ENCODE measurements around the gene MYO9B. TPM values are rescaled to one million over a fixed set of nuclear protein-coding genes. Genes with fewer than 3 reads are reported as not detected.

MYO9B gene
- total and polyA plus RNA-seq, 2 of the 13 experiments (the other 11 are each of a cell fraction or from before 2014, with no cell fraction given): 18.0 to 18.3 TPM

DNA sequence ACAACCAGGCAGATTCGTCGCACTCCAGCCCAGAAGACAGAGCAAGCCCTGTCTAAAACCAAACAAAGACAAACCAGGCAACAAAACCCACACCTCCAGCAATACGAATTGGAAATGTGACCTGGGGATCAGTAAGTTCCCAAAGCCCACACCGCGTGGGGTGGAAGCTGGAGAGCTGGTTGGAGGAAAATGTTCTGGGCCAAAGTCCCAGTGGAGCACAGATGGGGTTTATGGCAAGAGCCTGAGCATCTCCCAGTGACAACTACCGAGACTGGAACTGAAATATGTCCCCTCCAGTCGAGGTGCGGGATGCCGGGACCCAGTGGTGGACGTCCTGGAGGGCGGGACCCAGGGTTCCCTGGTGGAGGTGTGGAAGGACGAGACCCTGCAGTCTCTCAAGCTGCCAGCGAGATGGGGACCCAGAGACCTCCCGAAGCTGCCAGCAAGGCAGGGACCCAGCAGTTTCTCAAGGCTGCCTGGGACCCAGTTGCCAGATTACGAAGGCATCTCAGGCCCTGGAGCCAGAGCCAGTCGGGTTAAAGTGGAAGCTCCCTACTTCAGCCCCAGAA is 26.6 kb upstream of the MYO9B start (continued):
- TF ChIP-seq ZNF138 (CRISPR knock-in tag; IDR thresholded peaks at IDR 0.05; ENCODE audit: low read depth) (no peak), ZXDC (CRISPR knock-in tag; IDR thresholded peaks at IDR 0.05) (no peak), ZNF570 (CRISPR knock-in tag; IDR thresholded peaks at IDR 0.05; ENCODE audit: borderline replicate concordance) (no peak), ZNF816 (CRISPR knock-in tag; IDR thresholded peaks at IDR 0.05; ENCODE audit: borderline replicate concordance) (no peak), BCL6 (CRISPR knock-in tag; IDR thresholded peaks at IDR 0.05) (no peak)

DNA sequence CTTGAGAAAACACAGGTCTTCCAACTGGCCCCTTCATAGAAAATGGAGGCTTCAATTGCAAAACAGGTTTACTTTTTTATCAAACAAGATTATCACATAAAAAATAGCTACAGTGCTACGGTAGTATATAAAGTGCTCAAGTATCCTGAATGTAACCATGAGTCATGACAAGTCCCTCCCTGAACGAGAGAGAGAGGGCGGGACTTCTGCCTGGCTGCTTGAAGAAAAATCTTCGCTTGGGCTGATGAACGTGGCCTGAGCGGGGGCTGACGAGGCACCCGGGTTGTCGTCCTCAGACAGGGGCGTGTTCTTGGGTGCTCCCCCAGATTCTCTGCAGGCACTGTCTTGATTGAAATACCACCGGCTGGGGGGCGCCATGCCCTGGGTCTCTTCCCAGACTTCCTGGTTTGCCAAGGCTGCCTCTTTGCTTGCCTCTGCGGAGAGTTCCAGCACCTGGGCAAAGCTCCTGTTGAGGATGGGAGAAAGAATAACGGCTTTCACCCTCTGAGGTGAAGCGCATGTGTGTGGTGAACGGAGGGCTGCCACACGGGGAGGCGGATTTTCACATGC is 25.8 kb upstream of the MYO9B start:
- no peak for DNase-seq (ENCODE audit: low spot score)
- ChIA-PET CTCF (ENCODE audit: low intra/inter-chr PET ratio, low total read pairs) (no interaction called here), POLR2A (no interaction called here)
- Histone ChIP-seq H3K4me1 (ENCODE audit: insufficient read depth, low read length) (no peaks in the 10 kb centered on the region), H3K4me3 (replicated peaks in 1 of 3; ENCODE audit: insufficient read depth in 1 of 3, low read depth in 2 of 3, low read length in 3 of 3) (no peak overlapping the region), H4K20me1 (ENCODE audit: insufficient read depth, low read length) (no peaks in the 10 kb centered on the region), H3K9me3 (ENCODE audit: low read length) (no peaks in the 10 kb centered on the region), H3K36me3 (replicated peaks in 1 of 2; ENCODE audit: control insufficient read depth in 1 of 2, insufficient read depth in 2 of 2, low read length in 2 of 2) (peaks cover 11 to 45% of the 10 kb centered on the region in 2 experiments), H3K27ac (ENCODE audit: extremely low read length, insufficient read depth, low read length) (no peak overlapping the region), H3K27me3 (ENCODE audit: control insufficient read depth in 1 of 2, insufficient read depth in 2 of 2, low read length in 2 of 2) (no peaks in the 10 kb centered on the region; a peak in 1 of 5 replicates), H3K4me2 (ENCODE audit: low read depth, low read length) (no peak overlapping the region), H3K79me2 (ENCODE audit: insufficient read depth, low read length) (no peaks in the 10 kb centered on the region), H3K9ac (ENCODE audit: insufficient read depth, low read depth, low read length) (no peak overlapping the region), H2AFZ (ENCODE audit: low read length) (no peak overlapping the region)
- no peak for ATAC-seq
- intact Hi-C loops (cut with micrococcal nuclease; ENCODE audit: unreplicated experiment) (loop anchor here (5.0 kb wide), 1 partner anchor 277 kb away; no protein-coding TSS in a partner anchor), in situ Hi-C loops (cut with HindIII; ENCODE audit: extremely low pct_ligation_motif_present, low pct_unique_long_range_greater_than_20kb) (loop anchor here (10.0 kb wide), 1 partner anchor 275 kb away; no protein-coding TSS in a partner anchor)
- 90% methylated on average over 16 of the region's 18 CpGs for WGBS (ENCODE audit: low lambda C conversion rate)
- no TSS peak for BruUV-seq (replicated peaks)
- FAIRE-seq: no peak
- TF ChIP-seq EEA1 (CRISPR knock-in tag; IDR thresholded peaks at IDR 0.05; ENCODE audit: borderline replicate concordance) (no peak), SIX4 (CRISPR knock-in tag; IDR thresholded peaks at IDR 0.05) (no peak), STAG1 (CRISPR knock-in tag; IDR thresholded peaks at IDR 0.05) (no peak), MTA1 (CRISPR knock-in tag; IDR thresholded peaks at IDR 0.05; ENCODE audit: borderline replicate concordance) (no peak), HHEX (CRISPR knock-in tag; IDR thresholded peaks at IDR 0.05) (no peak), ZNF431 (CRISPR knock-in tag; IDR thresholded peaks at IDR 0.05; ENCODE audit: borderline replicate concordance, low read depth) (no peak), ZNF883 (CRISPR knock-in tag; IDR thresholded peaks at IDR 0.05; ENCODE audit: not compliant biosample characterization) (no peak), HNF4A (CRISPR knock-in tag; IDR thresholded peaks at IDR 0.05) (no peak), CREB1 (IDR thresholded peaks at IDR 0.05) (no peak), CREB1 (CRISPR knock-in tag; IDR thresholded peaks at IDR 0.05) (no peak), ZNF740 (CRISPR knock-in tag; IDR thresholded peaks at IDR 0.05) (no peak), NFE2 (CRISPR knock-in tag; IDR thresholded peaks at IDR 0.05) (no peak)
- TF ChIP-seq, protein P1, sequence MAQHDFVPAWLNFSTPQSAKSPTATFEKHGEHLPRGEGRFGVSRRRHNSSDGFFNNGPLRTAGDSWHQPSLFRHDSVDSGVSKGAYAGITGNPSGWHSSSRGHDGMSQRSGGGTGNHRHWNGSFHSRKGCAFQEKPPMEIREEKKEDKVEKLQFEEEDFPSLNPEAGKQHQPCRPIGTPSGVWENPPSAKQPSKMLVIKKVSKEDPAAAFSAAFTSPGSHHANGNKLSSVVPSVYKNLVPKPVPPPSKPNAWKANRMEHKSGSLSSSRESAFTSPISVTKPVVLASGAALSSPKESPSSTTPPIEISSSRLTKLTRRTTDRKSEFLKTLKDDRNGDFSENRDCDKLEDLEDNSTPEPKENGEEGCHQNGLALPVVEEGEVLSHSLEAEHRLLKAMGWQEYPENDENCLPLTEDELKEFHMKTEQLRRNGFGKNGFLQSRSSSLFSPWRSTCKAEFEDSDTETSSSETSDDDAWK (CRISPR knock-in tag; IDR thresholded peaks at IDR 0.05): no peak
